Cardiac fibroblast (primary cell): ENCODE measurements around the gene EME1.

Experiments used
- DNase-seq, 2 donors: peaks; one replicate each; pipeline versions ENCODE4 v3.0.0 to v3.0.0-alpha.2; 2010; ENCODE audit warnings: low read depth in 2 of 2
- H3K4me3 ChIP-seq, 2 donors: replicated peaks in 1 of 2; 1 replicate in 1 of 2; 2 replicates in 1 of 2; pipeline ENCODE4 v1.5.1; 2011; ENCODE audit warnings: low read depth in 2 of 2, low read length in 2 of 2, mild to moderate bottlenecking in 2 of 2, moderate library complexity in 1 of 2
- TF ChIP-seq, protein P1 (sequence below): IDR thresholded peaks from one replicate; pipeline ENCODE4 v1.5.1; 2011; ENCODE audit warnings: low read depth, mild to moderate bottlenecking, low read length, inconsistent platforms

The EME1 gene

DNA sequence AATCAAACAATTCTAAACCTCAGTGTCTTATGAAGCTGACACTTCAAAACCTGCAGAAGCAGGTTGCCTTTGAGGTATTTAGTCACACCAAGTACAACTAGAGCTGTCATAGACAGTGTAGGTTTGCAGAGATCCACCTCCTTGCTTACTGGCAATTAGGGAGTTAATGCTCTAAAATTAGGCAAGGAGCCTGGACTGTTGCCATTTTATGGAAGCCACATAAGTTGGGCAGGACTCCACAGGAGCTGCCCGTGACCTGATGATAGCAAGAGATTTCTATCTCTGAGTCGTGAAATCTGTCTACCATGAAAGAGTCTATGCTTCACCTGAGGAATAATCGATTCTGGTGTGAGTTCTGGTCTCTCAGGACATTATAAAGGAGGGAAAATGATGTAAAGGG lies 8.9 kb downstream of the EME1 start:
- no peak overlapping the region for H3K4me3 ChIP-seq
- TF ChIP-seq, protein P1, sequence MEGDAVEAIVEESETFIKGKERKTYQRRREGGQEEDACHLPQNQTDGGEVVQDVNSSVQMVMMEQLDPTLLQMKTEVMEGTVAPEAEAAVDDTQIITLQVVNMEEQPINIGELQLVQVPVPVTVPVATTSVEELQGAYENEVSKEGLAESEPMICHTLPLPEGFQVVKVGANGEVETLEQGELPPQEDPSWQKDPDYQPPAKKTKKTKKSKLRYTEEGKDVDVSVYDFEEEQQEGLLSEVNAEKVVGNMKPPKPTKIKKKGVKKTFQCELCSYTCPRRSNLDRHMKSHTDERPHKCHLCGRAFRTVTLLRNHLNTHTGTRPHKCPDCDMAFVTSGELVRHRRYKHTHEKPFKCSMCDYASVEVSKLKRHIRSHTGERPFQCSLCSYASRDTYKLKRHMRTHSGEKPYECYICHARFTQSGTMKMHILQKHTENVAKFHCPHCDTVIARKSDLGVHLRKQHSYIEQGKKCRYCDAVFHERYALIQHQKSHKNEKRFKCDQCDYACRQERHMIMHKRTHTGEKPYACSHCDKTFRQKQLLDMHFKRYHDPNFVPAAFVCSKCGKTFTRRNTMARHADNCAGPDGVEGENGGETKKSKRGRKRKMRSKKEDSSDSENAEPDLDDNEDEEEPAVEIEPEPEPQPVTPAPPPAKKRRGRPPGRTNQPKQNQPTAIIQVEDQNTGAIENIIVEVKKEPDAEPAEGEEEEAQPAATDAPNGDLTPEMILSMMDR, result no peak
- no peak for DNase-seq

DNA sequence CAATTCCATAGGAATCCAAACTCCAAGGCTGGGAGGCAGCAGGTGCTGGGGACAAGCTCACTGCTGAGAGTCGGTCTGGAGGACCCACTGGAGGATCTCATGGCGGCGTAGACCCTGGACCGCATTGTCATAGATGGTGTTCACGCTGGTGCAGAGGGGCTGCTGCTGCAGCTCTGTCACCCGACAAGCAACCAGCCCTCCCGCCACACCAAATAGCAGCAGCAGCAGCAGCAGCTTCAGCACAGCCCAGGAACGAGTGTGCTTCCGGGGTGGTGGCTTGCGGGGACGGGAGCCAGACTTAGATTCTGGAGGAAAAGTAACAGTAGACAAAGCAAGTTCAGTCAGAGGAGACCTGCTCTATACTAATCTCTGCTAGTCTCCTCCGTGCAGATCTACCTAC lies 9.9 kb downstream of the EME1 start:
- DNase-seq, result no peak
- TF ChIP-seq, protein P1, result no peak
- no peak overlapping the region for H3K4me3 ChIP-seq

DNA sequence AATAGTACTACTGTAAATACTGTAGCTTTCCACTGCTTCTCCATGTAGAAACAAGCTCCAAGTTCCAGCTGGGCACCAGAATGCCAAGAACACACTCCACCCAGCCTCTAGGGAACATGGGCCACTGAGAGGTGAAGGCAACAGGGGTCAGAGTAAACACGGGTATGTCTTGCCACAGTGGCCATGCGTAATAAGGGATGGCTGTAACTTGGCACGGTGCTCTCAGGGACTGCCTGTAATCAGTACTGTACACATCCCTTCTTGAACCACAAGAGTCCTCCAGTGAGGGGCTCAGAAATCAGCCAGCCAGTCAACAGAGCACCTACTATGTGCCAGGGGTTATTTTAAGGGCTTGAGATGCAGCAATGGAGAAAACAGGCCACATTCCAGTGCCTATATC lies 13.5 kb downstream of the EME1 start:
- TF ChIP-seq, protein P1, result no peak
- peak in 1 of 2 donors; percentile 48 for DNase-seq

DNA sequence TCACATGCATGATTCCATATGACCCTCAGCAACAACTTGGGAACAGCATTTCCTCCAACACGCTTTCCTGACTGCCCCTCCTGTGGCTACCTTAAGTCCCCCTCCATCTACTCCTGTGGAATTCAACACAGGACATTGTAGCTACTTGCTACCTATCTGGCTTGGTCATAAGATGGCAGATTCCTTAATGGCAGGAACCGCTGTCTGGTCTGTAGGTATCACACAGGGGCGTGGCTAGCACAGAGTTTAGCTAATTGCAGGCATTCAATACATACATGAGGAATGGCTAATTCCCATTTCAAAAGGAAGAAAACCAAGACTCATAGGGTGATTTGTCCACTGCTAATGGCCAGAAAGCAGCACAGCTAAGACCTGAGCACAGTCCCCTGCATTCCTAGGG lies 15.7 kb downstream of the EME1 start:
- TF ChIP-seq, protein P1, result no peak
- no peak overlapping the region for H3K4me3 ChIP-seq
- DNase-seq, result no peak

More for the DNA sequence above, 13.5 kb downstream of the EME1 start:
- H3K4me3 ChIP-seq, result no peak overlapping the region

DNA sequence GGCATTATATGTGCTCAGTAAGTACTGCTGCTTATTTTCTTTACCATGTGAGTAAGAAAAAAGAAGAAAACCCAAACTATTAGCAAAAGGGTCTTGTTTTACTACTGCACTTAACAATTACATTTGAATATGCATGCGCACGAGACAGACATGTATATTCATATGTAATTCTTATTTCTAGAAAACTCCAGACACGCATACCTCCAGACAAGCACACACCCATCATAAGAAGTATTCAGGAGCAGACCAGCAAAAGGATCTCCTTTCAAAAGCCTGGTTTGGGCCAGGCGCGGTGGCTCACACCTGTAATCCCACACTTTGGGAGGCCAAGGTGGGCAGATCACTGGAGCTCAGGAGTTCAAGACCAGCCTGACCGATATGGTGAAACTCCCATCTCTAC lies 16.5 kb downstream of the EME1 start:
- no peak for DNase-seq
- H3K4me3 ChIP-seq, result no peak overlapping the region
- TF ChIP-seq, protein P1, result no peak

DNA sequence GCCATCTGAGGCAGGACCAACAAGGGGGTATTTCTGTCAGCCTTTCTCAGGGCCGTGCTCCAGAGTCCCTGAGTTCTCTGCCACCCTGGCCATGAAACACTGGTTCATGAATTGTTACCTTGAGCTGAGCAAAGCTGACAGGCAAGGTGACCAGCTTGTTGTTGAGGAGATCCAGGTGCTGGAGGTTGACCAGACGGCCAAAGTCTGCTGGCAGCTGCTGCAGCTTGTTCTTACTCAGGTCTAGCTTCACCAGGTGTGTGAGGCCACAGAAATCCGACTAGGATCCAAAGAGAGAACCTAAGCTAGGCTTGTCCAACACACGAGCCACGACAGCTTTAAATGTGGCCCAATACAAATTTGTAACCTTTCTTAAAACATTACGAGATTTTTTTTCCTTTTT lies 19.6 kb downstream of the EME1 start:
- TF ChIP-seq, protein P1, result no peak
- DNase-seq, result no peak
- no peak overlapping the region for H3K4me3 ChIP-seq

DNA sequence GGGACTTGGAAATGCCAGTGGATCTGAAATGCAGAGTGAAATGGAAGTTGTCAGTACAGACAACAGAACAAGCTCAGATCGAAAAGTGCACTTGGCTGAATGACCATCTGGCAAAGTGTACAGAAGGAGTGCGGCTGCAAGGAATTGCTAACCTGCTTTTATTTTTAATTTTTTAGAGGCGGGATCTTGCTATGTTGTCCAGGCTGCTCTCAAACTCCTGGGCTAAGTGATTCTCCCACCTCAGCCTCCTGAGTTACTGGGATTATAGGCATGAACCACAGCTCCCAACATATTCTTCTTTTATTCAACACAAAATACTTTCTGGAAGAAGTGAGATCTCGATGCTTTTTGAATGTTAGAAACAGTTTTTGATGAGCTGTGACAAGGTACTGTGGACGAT lies 20.7 kb downstream of the EME1 start:
- TF ChIP-seq, protein P1, result no peak
- H3K4me3 ChIP-seq, result no peak overlapping the region
- DNase-seq, result no peak
